BLaER1 (cell line): ENCODE measurements around the gene RWDD1.

Source experiments
- H3K27ac ChIP-seq: shearing (Covaris generic); formaldehyde crosslinking; 2 replicates; pipeline ENCODE4 v1.8.1; 2022
- H3K27me3 ChIP-seq: shearing (Covaris generic); formaldehyde crosslinking; 2 replicates; pipeline ENCODE4 v1.8.1; 2022
- H3K36me3 ChIP-seq: shearing (Covaris generic); formaldehyde crosslinking; 2 replicates; pipeline ENCODE4 v1.8.1; 2022
- H3K4me1 ChIP-seq: shearing (Covaris generic); formaldehyde crosslinking; 2 replicates; pipeline ENCODE4 v1.8.1; 2022
- H3K4me2 ChIP-seq: shearing (Covaris generic); formaldehyde crosslinking; 2 replicates; pipeline ENCODE4 v1.8.1; 2022
- H3K4me3 ChIP-seq: shearing (Covaris generic); formaldehyde crosslinking; 2 replicates; pipeline ENCODE4 v1.8.1; 2022
- H3K9ac ChIP-seq: shearing (Covaris generic); formaldehyde crosslinking; 2 replicates; pipeline ENCODE4 v1.8.1; 2022
- H3K9me3 ChIP-seq: shearing (Covaris generic); formaldehyde crosslinking; 2 replicates; pipeline ENCODE4 v1.8.1; 2022
- H4K20me1 ChIP-seq: shearing (Covaris generic); formaldehyde crosslinking; 2 replicates; pipeline ENCODE4 v1.8.1; 2022
- Cebpa-rat ChIP-seq: shearing (Covaris generic); IDR thresholded peaks from 2 replicates; pipeline ENCODE4 v1.8.1; 2022

The RWDD1 gene

DNA sequence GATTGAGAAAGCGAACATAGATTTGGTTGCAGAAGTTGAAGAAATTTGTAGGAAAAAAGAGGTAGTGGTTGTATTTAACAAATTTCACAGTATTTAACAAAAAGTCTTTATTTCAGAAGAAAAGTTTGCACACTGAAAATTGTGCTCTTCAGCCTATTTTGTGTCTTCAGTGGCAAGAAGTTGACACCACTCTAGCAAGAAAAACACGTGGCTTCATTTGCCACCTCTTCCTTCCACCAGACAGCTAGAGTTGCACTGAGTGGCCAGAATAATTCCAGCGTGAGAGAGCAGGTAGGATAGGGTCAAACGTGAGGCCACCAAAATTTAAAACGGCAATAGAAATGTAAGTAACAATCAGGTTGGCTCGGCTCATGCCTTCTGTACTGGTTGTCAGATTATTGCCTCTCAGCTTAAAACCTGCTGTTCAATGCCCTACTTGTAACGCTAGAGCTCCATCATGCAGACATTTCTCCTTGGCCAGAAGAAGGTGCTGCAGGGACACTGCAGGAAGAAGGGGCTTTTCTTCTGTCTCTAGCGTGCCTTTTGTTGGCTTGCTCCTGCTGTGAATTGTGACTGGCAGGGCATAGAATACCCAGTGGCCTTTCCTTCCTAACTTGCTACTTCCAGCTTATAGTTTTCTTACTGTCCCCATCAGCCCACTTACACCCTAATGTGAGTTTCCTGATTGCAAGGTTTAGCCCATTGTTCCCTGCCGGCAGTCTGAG is 37.9 kb upstream of the RWDD1 start:
- H3K9me3 ChIP-seq = no peaks in the 10 kb centered on the region

GRCh38 chr6:116535109-116535508 is 36.2 kb upstream of the RWDD1 start:
- Histone ChIP-seq H3K27ac (no peak overlapping the region), H3K4me2 (no peak overlapping the region), H3K4me3 (no peak overlapping the region), H3K9me3 (no peaks in the 10 kb centered on the region), H4K20me1 (no peaks in the 10 kb centered on the region), H3K27me3 (no peaks in the 10 kb centered on the region), H3K4me1 (no peaks in the 10 kb centered on the region), H3K36me3 (no peaks in the 10 kb centered on the region), H3K9ac (no peak overlapping the region)
- TF ChIP-seq Cebpa-rat = no peak

More for the DNA sequence above, 37.9 kb upstream of the RWDD1 start:
- TF ChIP-seq Cebpa-rat = no peak
- Histone ChIP-seq H3K36me3 (no peaks in the 10 kb centered on the region), H3K4me3 (no peak overlapping the region), H3K9ac (no peak overlapping the region), H3K4me1 (no peaks in the 10 kb centered on the region), H3K27ac (no peak overlapping the region), H3K27me3 (no peaks in the 10 kb centered on the region), H4K20me1 (no peaks in the 10 kb centered on the region), H3K4me2 (no peak overlapping the region)

DNA sequence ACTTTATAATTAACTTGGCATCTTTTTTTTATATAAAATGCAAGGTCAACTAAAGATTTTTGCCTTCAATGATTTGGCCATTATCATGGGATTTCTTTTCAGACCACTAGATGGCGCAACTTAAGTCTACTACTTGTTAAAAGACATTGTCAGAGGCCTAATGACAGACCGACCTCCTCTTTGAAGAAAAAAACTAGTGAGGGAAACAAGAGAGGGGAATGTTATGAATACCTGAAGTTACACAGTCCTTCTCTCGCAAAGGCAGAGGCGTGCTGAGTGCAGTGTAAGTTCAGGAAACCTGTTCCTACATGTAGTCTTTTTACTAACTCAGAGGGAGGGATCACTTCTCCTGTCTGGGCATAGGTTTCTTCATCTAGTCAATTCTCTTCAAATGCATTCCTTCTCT is 35.1 kb upstream of the RWDD1 start:
- H3K27me3 ChIP-seq = no peaks in the 10 kb centered on the region
- no peak for TF ChIP-seq Cebpa-rat
- no peaks in the 10 kb centered on the region for H3K9me3 ChIP-seq
- no peaks in the 10 kb centered on the region for H3K36me3 ChIP-seq
- no peaks in the 10 kb centered on the region for H3K4me1 ChIP-seq
- no peak overlapping the region for H3K4me2 ChIP-seq
- H3K4me3 ChIP-seq = no peak overlapping the region
- no peaks in the 10 kb centered on the region for H4K20me1 ChIP-seq
- no peak overlapping the region for H3K27ac ChIP-seq
- no peak overlapping the region for H3K9ac ChIP-seq

DNA sequence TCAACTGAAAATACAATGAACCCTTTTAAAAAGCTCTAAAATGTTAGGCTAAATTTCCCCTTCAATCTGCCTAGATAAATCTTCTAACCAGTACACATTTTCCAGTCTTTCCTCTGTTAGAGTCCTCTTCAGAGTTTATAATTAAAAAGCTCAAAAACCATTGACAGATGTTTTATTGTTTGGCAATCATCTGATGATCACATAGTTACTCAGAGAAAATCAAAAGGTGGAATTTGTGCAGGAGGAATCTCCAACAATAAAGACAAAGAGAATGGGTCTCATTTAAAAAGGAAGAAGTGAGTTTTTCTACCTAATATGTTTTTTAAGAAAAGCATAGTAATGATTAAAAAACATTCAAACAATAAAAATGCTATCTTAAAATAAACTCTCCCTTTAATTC is 28.9 kb upstream of the RWDD1 start:
- H3K27ac ChIP-seq = no peak overlapping the region
- no peaks in the 10 kb centered on the region for H3K36me3 ChIP-seq
- TF ChIP-seq Cebpa-rat = no peak
- no peaks in the 10 kb centered on the region for H3K9me3 ChIP-seq
- H3K4me2 ChIP-seq = no peak overlapping the region
- H3K4me1 ChIP-seq = no peaks in the 10 kb centered on the region
- H3K9ac ChIP-seq = no peak overlapping the region
- no peaks in the 10 kb centered on the region for H3K27me3 ChIP-seq
- H3K4me3 ChIP-seq = no peak overlapping the region
- H4K20me1 ChIP-seq = no peaks in the 10 kb centered on the region

- no peak for TF ChIP-seq Cebpa-rat
Measured at GRCh38 chr6:116543149-116543548, 28.2 kb upstream of the RWDD1 start.

DNA sequence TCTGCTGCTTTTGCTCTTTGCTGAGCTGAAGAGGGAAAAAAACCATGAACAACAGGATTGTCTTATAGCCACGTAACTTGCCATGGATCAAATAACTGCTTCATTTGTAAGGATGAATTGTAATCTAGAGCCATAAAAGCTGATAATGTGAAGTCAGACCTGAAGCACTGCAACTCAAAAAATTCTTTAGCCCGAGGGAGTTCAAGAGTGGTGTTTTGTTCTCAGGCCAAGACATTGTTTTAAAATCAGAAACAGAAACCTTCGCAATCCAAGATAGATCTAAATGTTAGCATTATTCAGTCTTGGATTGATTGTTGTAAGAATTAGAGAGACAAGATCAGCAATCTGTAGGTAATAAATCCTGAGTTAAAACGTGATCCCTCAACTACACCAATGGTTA is 25.7 kb upstream of the RWDD1 start, which contains the start of gene TRAPPC3L:
Gene TRAPPC3L (minus strand): TSS at position 34 of the 400 bp plus-strand sequence. CDS start 170 bp downstream, outside the sequence.
- no peaks in the 10 kb centered on the region for H4K20me1 ChIP-seq
- H3K27me3 ChIP-seq = no peaks in the 10 kb centered on the region
- H3K27ac ChIP-seq = no peak within 1 kb of the TSS
- no peak within 1 kb of the TSS for H3K9ac ChIP-seq
- TF ChIP-seq Cebpa-rat = no peak
- no peaks in the 10 kb centered on the region for H3K9me3 ChIP-seq
- no peak within 1 kb of the TSS for H3K4me2 ChIP-seq
- H3K4me3 ChIP-seq = no peak within 1 kb of the TSS
- H3K36me3 ChIP-seq = no peaks in the 10 kb centered on the region
- H3K4me1 ChIP-seq = no peaks in the 10 kb centered on the region

More at GRCh38 chr6:116543149-116543548, 28.2 kb upstream of the RWDD1 start:
- no peak overlapping the region for H3K9ac ChIP-seq
- no peaks in the 10 kb centered on the region for H3K4me1 ChIP-seq
- no peaks in the 10 kb centered on the region for H4K20me1 ChIP-seq
- no peaks in the 10 kb centered on the region for H3K36me3 ChIP-seq
- H3K4me3 ChIP-seq = no peak overlapping the region
- no peak overlapping the region for H3K4me2 ChIP-seq
- no peaks in the 10 kb centered on the region for H3K27me3 ChIP-seq
- no peaks in the 10 kb centered on the region for H3K9me3 ChIP-seq
- H3K27ac ChIP-seq = no peak overlapping the region

- Histone ChIP-seq H3K36me3 (no peaks in the 10 kb centered on the region), H3K27me3 (no peaks in the 10 kb centered on the region), H3K9ac (no peak overlapping the region), H3K4me1 (no peaks in the 10 kb centered on the region), H3K9me3 (no peaks in the 10 kb centered on the region), H3K4me2 (no peak overlapping the region), H3K27ac (no peak overlapping the region), H4K20me1 (no peaks in the 10 kb centered on the region), H3K4me3 (no peak overlapping the region)
- no peak for TF ChIP-seq Cebpa-rat
Measured at GRCh38 chr6:116547358-116547757, 23.9 kb upstream of the RWDD1 start.

GRCh38 chr6:116550796-116551195 is 20.5 kb upstream of the RWDD1 start:
- H3K4me3 ChIP-seq = no peak overlapping the region
- H3K9me3 ChIP-seq = no peaks in the 10 kb centered on the region
- no peak overlapping the region for H3K4me2 ChIP-seq
- no peak overlapping the region for H3K9ac ChIP-seq
- no peaks in the 10 kb centered on the region for H4K20me1 ChIP-seq
- TF ChIP-seq Cebpa-rat = no peak
- H3K27me3 ChIP-seq = no peaks in the 10 kb centered on the region
- no peaks in the 10 kb centered on the region for H3K4me1 ChIP-seq
- no peak overlapping the region for H3K27ac ChIP-seq
- no peaks in the 10 kb centered on the region for H3K36me3 ChIP-seq

- Histone ChIP-seq H3K9ac (no peak within 1 kb of the TSS), H3K27ac (no peak within 1 kb of the TSS)
Measured at GRCh38 chr6:116553451-116553850, 17.9 kb upstream of the RWDD1 start, which contains the start of gene CALHM4. Gene CALHM4, plus strand, starts transcription at chr6:116553751. Its CDS starts 43 bp downstream, at chr6:116553794.

GRCh38 chr6:116556065-116556464 is 15.2 kb upstream of the RWDD1 start:
- no peak for TF ChIP-seq Cebpa-rat
- H3K27me3 ChIP-seq = no peaks in the 10 kb centered on the region
- no peaks in the 10 kb centered on the region for H3K9me3 ChIP-seq
- no peak overlapping the region for H3K4me3 ChIP-seq
- no peaks in the 10 kb centered on the region for H4K20me1 ChIP-seq
- no peak overlapping the region for H3K9ac ChIP-seq
- H3K27ac ChIP-seq = no peak overlapping the region
- no peaks in the 10 kb centered on the region for H3K36me3 ChIP-seq
- no peak overlapping the region for H3K4me2 ChIP-seq
- no peaks in the 10 kb centered on the region for H3K4me1 ChIP-seq

More at GRCh38 chr6:116553451-116553850, 17.9 kb upstream of the RWDD1 start, which contains the start of gene CALHM4:
- H3K4me1 ChIP-seq = no peaks in the 10 kb centered on the region
- no peaks in the 10 kb centered on the region for H3K9me3 ChIP-seq
- H3K27me3 ChIP-seq = no peaks in the 10 kb centered on the region
- no peaks in the 10 kb centered on the region for H4K20me1 ChIP-seq
- H3K4me3 ChIP-seq = no peak within 1 kb of the TSS
- H3K4me2 ChIP-seq = no peak within 1 kb of the TSS
- H3K36me3 ChIP-seq = no peaks in the 10 kb centered on the region
- no peak for TF ChIP-seq Cebpa-rat
